Activated CD4-positive, alpha-beta T cell treated with anti-CD3 and anti-CD28 coated beads, Interleukin-2, amount 50 U/mL, for 16 hours (primary cell): ENCODE measurements around the gene PRKAG2.
"Not testable (repeated sequence)": the region's sequence is repeated elsewhere in the genome, so short reads cannot be mapped to it uniquely, and the experiment has no call there.

Experiments used
- DNase-seq: peaks from one replicate; pipeline ENCODE4 v3.0.0-alpha.2; 2020

The PRKAG2 gene

DNA sequence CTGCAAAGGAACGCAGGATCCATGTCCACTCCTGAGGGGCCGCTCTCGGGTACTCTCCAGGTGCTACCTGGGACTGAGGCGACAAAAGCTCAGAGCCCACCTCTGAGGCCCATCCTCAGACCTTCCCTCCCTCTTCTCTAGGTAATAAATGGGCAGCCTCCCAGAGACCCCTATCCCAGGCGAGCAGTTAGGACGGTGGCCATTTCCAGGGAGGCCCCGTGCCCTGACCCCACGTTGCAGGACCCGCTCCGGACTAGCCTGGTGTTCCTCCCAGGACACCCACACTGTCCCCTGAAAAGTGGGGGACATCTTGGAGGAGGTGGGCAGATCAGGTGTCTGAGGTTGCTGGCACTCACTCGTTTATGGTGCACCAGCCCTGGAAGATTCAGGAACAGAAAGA, 44.3 kb downstream of the PRKAG2 start:
- no peak for DNase-seq

DNA sequence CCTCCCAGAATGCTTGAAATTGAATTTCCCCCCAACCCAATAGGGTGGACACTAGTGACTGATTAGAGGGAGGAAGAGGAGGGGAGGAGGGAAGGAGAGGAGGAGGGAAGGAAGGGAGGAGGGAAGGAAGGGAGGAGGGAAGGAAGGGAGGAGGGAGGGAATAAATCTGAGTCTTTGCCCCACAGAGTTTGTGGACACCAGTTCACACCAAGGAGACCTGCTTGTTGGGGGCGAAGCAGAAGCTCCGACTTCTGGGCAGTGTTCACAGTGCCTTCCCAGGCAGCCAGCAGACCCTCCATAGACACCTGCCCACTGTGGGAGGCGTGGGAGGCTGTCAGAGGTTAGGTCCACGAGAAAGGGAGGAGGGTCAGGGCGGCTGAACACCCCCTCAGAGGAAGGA, 44.8 kb downstream of the PRKAG2 start:
- DNase-seq = no peak

- no peak for DNase-seq
Observed at GRCh38 chr7:151831606-151832005, 45.3 kb downstream of the PRKAG2 start.

DNA sequence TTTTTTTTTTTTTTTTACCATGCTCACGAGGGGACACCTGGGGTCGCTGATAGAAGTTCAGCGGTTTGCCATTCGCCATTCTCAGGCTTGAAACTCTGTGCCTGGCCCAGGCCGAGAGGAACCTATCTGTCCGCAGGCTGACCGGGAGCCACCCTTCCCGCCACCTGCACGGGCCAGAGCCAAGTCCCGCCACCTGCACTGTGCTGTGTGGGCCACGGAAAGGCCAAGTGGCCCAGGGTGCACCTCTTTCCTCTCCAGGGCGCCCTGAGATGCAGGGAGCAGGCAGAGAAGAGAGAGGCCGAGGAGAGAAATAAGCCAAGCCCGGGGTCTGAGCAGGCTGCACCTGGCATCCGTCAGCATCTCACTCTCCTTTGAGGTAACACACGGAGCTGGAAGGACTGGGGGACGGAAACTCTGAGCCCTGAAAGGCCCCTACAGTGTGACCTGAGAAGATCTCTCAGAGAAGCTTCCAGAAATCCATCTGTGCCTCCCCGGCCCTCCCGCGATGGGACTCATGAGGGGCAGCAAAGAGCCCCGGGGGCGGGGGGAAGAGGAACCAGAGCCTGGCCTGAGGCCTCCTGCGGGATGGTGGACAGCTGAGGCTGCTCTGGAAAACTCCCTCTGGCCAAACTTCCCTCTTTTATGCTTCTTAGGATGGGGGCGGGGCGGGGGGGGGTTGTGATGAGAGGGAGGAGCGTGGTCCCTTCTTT, 46.6 kb downstream of the PRKAG2 start:
- no peak for DNase-seq

DNA sequence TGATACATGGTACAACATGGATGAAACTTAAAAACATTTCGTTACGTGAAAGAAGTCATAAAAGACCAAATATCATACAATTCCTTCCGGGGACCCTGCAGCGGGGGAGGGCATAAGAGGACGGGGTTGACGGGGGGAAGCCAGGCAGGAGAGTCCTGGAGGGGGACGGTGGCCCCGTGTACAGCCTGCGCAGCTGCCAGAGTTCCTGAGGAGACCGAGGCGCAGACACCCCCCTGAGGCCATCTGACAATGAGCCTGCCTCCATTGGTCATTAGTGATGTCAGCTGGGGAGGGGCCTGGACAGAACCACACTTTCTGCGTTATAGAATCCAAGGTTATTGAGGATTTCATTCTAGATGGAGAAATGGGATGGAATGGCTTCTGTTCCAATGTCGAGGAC, 47.2 kb downstream of the PRKAG2 start:
- no peak for DNase-seq

DNA sequence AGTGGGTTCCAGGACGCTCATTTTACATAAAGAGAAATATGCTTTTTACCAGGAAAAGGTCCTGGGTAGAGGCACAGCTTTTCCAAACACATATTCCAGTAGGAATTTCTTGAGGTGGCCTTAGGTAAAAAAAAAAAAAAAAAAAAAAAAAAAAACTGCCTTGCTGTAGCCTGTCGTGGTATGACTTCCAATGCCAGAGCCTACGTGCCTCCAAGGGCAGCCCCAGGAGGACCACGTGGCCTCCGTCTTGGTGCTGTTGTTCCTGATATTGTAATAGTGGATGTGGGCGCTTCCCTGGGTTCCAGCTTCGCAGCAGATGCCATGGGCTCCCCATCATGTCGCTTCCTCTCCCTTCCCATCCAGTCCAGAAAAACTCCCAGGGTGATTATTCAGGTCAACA, 49.3 kb downstream of the PRKAG2 start:
- DNase-seq = no peak

DNA sequence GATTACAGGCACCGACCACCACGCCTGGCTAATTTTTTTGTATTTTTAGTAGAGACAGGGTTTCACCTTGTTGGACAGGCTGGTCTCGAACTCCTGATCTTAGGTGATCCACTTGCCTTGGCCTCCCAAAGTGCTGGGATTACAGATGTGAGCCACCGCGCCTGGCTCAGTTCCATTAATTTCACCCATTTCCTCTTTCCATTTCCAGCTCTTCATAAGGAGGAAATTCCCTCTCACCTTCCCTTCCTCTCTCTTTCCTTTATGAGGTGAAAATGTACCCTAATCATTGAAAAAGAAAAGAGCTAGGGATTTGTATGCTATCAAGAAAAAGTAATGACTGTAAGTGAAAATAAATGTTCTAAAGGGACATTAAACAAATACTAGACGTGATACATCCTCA, 50.6 kb downstream of the PRKAG2 start:
- DNase-seq = not testable (repeated sequence)

DNA sequence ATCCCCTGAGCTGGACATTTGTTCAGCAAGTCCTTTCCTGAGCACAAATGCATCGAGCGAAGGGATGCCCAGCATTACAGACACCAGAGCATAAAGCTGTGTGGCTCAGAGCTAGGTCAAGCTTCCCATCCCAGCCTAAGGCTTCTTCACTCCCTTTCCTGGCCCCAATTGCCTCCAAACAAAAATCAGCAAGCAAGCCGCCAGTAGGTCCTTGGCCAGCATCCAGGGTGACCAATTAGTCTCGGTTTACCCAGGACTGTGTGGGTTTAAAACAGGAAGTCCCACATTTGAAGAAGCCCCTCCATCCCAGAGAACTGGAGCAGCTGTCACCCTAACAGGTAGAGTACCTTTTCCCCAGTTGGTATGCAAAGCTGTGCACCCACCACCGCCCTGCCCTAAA, 51.2 kb downstream of the PRKAG2 start:
- no peak for DNase-seq

DNA sequence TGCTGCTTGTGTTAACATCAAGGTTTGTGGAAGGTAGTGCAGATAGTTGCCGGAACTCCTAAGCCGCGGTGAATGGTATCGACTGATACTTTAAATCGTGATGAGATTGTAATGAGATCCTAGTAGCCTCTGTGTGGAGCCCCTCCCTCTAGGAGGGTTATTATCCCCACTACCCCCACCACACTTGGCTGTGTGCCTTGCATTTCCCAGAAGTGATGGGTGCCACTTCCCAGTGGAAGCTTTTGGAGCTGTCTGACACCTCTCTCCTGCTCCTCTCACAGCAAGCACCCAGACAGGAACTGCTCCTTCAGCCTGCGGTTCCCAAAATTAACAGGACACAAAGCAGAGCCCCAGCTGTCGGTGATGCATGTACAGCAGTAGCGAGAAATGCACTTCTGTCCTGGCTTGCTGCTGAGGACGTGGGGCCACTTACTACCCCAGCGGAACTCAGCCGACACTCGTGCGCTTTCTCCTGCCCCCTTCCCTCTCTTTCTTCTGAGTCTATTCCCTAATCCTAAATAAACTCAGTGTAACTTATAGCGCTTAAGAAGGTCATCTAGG, 52.5 kb downstream of the PRKAG2 start:
- no peak for DNase-seq

DNA sequence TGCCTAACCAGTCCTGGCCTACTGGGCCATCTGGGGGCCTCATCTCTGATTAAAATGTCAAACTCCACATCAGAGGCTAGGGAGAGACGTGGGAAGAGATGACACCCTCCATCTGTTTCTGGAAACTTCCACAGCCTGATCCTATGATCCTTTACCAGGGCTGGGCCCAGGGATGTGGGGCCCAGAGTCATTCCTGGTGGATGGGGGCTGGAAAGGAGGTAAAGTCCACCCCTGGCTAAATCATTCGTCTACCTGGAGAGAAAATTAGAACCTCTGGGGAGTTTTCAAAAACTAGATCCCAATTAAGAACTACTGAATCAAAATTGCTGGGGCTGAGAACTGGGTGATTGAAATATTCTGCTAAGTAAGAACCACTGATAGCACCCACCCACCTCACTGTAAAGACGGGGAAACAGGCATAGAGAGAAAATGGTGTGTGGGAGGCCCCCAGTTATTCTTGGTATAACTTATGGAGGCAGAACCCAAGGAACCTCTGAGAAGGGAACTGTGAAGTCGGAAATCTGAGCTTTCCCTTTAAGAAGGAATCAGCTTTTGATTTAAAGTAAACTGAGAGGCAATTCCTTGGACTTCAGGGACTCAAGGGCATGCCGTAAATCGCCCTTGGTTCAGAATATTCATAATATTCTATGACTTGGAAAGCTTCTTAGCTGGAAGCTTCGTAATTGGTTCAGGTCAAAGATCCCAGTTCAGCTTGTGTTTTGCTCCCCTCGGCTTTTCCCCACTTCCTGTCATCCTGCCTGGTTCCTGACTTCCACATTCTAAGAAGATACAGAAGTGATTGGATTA, 53.1 kb downstream of the PRKAG2 start:
- no peak for DNase-seq

DNA sequence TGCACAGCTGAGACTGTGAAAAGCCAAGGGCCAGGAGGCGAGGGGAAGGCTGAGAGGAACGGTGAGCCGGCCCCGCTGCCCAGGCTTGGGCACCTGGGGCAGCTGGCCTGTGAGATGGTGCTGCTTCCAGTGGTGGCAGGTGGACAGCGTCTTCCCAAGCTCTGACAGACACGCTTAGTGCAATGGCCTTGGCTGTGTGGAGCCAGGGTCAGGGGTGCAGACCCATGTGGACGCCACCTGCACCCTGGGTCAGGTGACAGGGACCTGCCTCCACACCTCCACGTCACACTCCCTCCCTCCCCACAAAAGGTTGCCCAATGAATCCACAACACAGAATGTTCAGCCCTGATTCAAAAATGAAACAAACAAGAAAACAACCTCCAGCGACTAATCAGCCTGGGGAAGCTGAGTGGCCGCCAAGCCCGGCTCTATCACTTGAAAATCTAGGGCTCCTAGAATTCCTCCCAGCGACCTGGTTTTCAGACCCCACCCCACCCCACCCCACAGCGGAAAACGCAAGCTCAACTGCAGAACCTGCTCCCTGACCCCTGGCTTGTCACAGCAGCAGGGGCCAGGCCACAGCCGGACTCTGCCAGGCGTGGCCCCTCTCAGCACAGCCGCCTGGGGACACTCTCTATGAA, 54.3 kb downstream of the PRKAG2 start:
- no peak for DNase-seq

DNA sequence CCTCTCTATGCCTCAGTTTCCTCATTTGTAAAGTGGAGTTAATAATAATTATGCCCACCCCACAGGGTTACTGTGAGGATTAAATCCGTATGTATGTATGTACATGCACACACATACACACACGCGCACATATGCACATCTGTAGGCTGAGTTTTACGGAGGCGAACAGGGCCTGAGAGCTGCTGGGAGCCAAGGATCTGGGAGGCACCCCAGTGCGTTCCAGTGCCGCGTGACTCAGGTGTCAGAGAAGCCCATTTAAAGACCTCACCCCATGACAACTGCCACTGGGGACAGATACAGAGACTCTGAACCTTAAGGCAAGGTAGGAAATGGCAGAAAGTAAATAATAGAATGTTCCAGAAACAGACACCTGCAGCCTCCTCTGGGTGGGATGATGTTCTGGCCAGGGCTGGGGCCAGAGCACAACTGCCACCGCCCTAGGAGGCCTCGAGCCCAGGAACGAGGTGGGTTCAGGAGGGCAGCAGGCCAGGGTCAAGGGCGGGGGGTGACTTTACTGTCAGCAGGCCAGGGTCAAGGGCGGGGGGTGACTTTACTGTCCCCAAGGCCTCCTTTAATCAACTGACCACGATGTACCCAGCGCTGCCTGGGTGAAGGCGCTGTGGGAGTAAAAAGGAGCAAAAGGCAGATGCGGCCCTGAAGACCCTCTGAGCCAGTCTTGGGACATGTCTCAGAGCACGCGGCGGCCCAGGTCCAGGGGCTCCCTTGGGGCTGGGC, 54.9 kb downstream of the PRKAG2 start:
- no peak for DNase-seq

GRCh38 chr7:151821226-151821625, 55.7 kb downstream of the PRKAG2 start:
- no peak for DNase-seq

DNA sequence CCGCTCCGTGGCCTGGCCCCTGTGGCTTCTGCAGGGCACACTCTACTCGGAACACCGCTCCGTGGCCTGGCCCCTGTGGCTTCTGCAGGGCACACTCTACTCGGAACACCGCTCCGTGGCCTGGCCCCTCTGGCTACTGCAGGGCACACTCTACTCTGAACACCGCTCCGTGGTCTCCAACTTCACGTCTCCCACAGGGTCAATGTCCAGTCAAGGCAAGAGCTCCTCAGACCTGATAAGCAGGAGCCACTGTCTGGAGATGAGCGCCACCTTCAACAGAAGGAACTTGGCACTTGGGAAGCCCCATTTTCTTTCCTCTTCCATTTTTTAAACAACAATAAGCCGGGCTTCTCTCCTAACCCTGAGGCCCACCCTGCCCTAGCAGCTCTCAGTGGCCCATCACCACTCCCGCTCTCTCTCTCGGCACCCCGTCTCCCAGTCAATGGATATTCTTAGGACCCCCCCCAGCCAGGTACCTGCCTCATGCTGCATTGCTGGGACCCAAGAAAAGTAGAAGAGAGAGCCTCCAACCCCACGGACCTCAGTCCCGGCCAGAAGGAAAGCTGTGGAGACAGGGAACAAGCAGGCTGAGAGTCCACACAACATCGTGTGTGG, 56.3 kb downstream of the PRKAG2 start:
- no peak for DNase-seq

- DNase-seq = no peak
Observed at GRCh38 chr7:151819866-151820265, 57.0 kb downstream of the PRKAG2 start.

DNA sequence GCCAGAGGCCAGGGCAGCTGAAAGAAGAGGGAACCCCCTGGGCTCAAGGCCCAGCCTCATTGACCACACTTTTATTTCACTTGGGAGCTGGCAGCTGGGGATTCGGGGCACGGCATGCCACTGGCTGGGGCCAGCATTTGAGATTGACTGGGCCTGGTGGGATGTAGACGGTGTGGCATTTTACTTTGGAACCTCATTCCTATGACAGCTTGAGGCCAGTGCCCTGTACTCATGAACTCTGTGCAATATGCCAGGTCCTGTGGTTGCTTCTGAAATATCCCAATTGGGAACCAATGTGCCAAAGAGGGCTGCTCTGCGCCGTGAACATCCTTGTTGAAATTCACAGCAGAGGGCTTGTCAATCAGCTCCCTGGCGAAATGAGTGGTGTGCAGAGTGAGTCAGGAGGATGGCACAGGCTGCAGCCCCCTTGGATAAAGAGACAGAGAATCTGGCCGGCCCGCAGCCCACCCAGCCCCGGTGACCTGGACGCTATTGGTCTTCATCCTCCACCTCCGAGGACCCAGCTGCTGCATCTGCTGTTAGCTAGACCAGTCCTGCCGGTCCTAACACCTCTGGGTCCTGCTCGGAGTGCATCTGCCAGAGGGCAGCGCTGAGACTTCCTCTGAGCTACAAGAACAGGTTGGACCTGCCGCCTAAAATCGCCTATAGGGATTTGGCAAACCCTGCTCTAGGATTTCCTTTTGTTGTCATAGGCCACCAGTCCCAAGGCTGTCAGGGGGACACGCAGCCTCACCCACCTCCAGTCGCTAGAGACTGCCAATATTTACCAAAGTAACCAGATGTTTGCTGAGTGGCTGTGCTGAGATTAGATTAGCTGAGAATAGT, 58.0 kb downstream of the PRKAG2 start:
- no peak for DNase-seq

DNA sequence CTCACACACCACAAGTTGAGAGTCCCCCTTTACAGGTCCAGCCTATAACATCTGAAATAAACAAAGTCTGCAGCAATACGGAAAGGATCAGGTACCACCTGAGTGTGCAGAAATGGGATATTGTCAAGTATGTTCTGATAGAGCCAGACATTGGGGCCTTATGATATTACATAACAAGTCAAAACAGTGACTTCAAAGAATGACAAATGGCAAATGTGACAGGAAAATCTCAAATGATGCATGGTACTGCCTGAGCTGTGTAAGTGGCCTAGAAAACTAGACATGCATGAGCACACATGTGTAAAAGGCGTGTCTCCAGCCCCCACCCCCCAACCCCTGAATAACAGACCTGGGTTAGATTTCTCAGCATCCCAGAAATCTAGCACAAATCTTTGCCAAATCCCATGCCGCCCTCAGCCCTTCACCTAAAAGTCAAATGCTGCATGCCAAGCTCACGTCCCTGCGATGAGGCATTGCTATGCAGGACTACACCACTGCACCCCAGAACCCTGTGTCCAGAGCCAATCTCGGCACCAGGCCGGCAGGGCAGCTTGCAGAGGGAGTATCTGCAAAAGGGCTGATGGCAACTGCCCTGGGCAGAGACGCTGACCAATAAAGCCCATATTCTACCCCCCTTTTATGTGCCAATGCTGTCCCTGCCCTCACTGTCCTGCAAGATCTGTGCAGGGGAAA, 58.8 kb downstream of the PRKAG2 start:
- DNase-seq = no peak

- no peak for DNase-seq
Observed at GRCh38 chr7:151817315-151817690, 59.6 kb downstream of the PRKAG2 start.

GRCh38 chr7:151816562-151817314, 60.2 kb downstream of the PRKAG2 start:
- no peak for DNase-seq

DNA sequence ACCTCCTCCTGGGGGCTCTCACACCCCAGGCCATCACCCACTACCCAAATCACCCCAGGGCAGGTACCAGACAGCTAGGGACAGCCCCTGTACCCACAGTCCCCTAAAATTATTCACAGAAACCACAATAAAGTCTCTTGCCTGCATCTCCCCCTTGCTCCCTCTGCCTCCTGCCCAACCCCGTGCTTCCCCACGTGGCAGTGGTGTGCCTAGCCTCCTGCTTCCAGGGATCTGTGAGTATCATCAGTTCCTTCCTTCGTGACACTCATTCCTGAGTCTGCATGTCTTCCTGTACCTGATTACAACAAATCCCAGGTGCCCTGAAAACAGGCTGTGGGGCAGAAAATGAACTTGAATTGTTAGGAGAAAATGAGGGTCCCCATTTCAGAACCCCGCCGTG, 61.5 kb downstream of the PRKAG2 start:
- DNase-seq = no peak
